ENCODE results near the gene CDKN1C.
"Not testable (repeated sequence)": the region's sequence is repeated elsewhere in the genome, so short reads cannot be mapped to it uniquely, and the experiment has no call there.

Gene CDKN1C

GRCh38 chr11:2909133-2909902 is 23.7 kb upstream of the CDKN1C start:
- DNase-seq (ENCODE audit: insufficient read length, low spot score) (no peak), FAIRE-seq (no peak)

- FAIRE-seq (no peak), DNase-seq (ENCODE audit: insufficient read length, low spot score) (no peak)
Observed at GRCh38 chr11:2908130-2908529, 22.6 kb upstream of the CDKN1C start.

GRCh38 chr11:2905299-2905698 is 19.7 kb upstream of the CDKN1C start:
- DNase-seq (ENCODE audit: insufficient read length, low spot score); FAIRE-seq: not testable (repeated sequence)

- DNase-seq (ENCODE audit: insufficient read length, low spot score): no peak
- FAIRE-seq: no peak
Observed at GRCh38 chr11:2904153-2905052, 18.8 kb upstream of the CDKN1C start.

GRCh38 chr11:2903672-2904011 is 18.1 kb upstream of the CDKN1C start:
- FAIRE-seq (no peak), DNase-seq (ENCODE audit: insufficient read length, low spot score) (no peak)

- FAIRE-seq: no peak
- DNase-seq (ENCODE audit: insufficient read length, low spot score): no peak
Observed at GRCh38 chr11:2902784-2903671, 17.5 kb upstream of the CDKN1C start.

GRCh38 chr11:2901854-2902783 is 16.5 kb upstream of the CDKN1C start:
- peak; percentile 92 for DNase-seq (ENCODE audit: insufficient read length, low spot score)
- FAIRE-seq: peak; percentile 23

- no peak for FAIRE-seq
Observed at GRCh38 chr11:2901196-2901796, 15.7 kb upstream of the CDKN1C start.

GRCh38 chr11:2899080-2899783 is 13.7 kb upstream of the CDKN1C start:
- DNase-seq (ENCODE audit: insufficient read length, low spot score) (no peak), FAIRE-seq (no peak)

More at GRCh38 chr11:2901196-2901796, 15.7 kb upstream of the CDKN1C start:
- DNase-seq (ENCODE audit: insufficient read length, low spot score): no peak

- FAIRE-seq (peak; percentile 49), DNase-seq (ENCODE audit: insufficient read length, low spot score) (peak; percentile 81)
Observed at GRCh38 chr11:2898366-2899079, 12.9 kb upstream of the CDKN1C start.

- FAIRE-seq (no peak), DNase-seq (ENCODE audit: insufficient read length, low spot score) (no peak)
Observed at GRCh38 chr11:2897048-2897447, 11.5 kb upstream of the CDKN1C start.

GRCh38 chr11:2896047-2896446 is 10.5 kb upstream of the CDKN1C start:
- no peak for FAIRE-seq

GRCh38 chr11:2893935-2894334 is 8.4 kb upstream of the CDKN1C start:
- FAIRE-seq (no peak), DNase-seq (ENCODE audit: insufficient read length, low spot score) (no peak)

More at GRCh38 chr11:2896047-2896446, 10.5 kb upstream of the CDKN1C start:
- no peak for DNase-seq (ENCODE audit: insufficient read length, low spot score)

GRCh38 chr11:2892967-2893528 is 7.5 kb upstream of the CDKN1C start:
- no peak for DNase-seq (ENCODE audit: insufficient read length, low spot score)
- no peak for FAIRE-seq

GRCh38 chr11:2892215-2892966 is 6.8 kb upstream of the CDKN1C start:
- peak; percentile 70 for DNase-seq (ENCODE audit: insufficient read length, low spot score)
- FAIRE-seq: peak; percentile 13

GRCh38 chr11:2891326-2892214 is 6.0 kb upstream of the CDKN1C start:
- FAIRE-seq (peak; percentile 23), DNase-seq (ENCODE audit: insufficient read length, low spot score) (no peak)

Data from HTR-8/SVneo (cell line).